ENCODE results near the gene ABTB2.
"Not testable (repeated sequence)": the region's sequence is repeated elsewhere in the genome, so short reads cannot be mapped to it uniquely, and the experiment has no call there.

- not testable (repeated sequence) for TF ChIP-seq CTCF, POLR2A (IDR thresholded peaks at IDR 0.05)
These were observed 177.0 kb downstream of the ABTB2 start for GRCh38 chr11:34180814-34181165.

Measured in esophagus squamous epithelium (tissue), 4 donors.